Measurements from ENCODE around the gene MDH2.
"Not testable (repeated sequence)": the region's sequence is repeated elsewhere in the genome, so short reads cannot be mapped to it uniquely, and the experiment has no call there.

The MDH2 gene, protein sequence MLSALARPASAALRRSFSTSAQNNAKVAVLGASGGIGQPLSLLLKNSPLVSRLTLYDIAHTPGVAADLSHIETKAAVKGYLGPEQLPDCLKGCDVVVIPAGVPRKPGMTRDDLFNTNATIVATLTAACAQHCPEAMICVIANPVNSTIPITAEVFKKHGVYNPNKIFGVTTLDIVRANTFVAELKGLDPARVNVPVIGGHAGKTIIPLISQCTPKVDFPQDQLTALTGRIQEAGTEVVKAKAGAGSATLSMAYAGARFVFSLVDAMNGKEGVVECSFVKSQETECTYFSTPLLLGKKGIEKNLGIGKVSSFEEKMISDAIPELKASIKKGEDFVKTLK

DNA sequence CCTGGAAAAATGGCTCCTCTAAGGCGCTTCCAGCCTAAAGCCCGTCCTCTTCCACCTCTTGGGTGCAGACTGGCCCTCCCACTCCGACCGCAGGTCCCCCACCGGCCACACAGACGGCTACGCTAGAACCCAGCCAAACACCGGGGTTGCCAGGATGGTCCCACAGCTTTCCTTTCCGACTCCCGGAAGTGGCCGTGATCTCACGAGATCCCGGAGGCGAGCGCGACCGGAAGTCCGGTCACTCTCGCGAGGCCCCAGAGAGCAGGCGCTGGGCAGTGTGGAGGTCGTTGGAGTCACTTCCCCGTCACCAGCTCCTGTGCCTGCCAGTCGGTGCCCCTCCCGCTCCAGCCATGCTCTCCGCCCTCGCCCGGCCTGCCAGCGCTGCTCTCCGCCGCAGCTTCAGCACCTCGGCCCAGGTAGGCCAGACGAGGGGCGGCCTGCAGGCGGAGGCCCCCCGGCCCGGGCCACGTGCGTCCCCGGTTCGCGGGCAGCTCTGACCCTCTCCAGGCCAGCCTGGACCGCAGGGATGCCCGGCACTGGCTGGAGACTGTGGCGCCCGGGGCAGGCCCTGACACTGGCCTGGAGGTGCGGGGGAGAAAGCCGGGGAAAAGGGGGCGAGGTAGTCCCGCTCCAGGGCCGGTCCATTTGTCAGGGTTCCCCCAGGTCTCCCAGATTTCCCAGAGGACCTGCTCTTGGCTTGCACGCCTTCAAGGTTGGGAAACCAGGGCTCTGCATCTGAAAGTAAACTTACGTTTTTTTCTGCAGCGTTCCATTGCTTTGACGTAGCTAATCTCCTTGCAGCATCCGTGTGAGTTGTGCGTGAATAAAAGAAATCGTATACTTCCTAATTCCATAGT is at the start of gene MDH2, which contains the start of gene STYXL1:
Gene MDH2, plus strand, starts transcription at position 296 of the 857 bp plus-strand sequence. Its CDS starts 55 bp downstream, at position 351.
Gene STYXL1, minus strand, starts transcription at position 190 of the 857 bp plus-strand sequence. CDS start 17,477 bp downstream, outside the sequence.
- H3K36me3 ChIP-seq (ENCODE audit: insufficient read depth, insufficient read length, low read length) = peaks cover 44% of the 10 kb centered on the region
- DNase-seq (ENCODE audit: low read depth, low spot score) = peak; percentile 95
- H3K27me3 ChIP-seq (ENCODE audit: insufficient read depth, insufficient read length) = no peaks in the 10 kb centered on the region
- H3K9ac ChIP-seq (ENCODE audit: insufficient read length, low read depth) = peak within 1 kb of the TSS; percentile 94
- no peak for TF ChIP-seq YY1 (IDR thresholded peaks at IDR 0.05; ENCODE audit: insufficient read depth, insufficient read length)
- TF ChIP-seq SUZ12 (IDR thresholded peaks at IDR 0.05; ENCODE audit: extremely low read depth, insufficient read depth, insufficient read length) = no peak
- TF ChIP-seq ZNF274 (IDR thresholded peaks at IDR 0.05; ENCODE audit: low read depth, low read length) = no peak
- H3K4me1 ChIP-seq (ENCODE audit: insufficient read depth, insufficient read length) = peaks cover 6% of the 10 kb centered on the region
- no peaks in the 10 kb centered on the region for H3K9me3 ChIP-seq (ENCODE audit: insufficient read depth, low read length)
- H3K4me3 ChIP-seq (ENCODE audit: insufficient read length, low read depth) = peak within 1 kb of the TSS; percentile 93

DNA sequence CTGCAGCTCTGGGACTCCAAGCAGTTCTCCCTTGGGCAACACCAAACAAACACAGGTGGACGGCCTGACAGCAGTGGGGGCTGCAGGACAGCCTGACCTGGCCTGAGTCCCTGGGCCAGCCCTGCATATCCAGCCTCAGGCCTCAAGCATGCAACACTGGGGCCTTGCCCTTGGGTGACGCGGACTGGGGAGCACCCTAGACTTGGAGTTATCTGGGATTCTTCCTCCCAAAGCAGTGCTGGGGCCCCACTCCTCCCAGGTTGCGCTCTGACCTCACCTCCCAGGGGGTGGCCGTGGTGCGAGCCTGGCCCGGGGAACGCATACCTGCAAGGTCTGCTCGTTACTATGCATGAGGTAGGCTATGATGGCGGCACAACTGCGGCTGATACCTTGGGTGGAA is 47.3 kb upstream of the MDH2 start:
- Histone ChIP-seq H3K27me3 (ENCODE audit: insufficient read depth, insufficient read length) (no peaks in the 10 kb centered on the region), H3K4me3 (ENCODE audit: insufficient read length, low read depth) (no peak overlapping the region), H3K4me1 (ENCODE audit: insufficient read depth, insufficient read length) (peaks cover 4% of the 10 kb centered on the region), H3K9ac (ENCODE audit: insufficient read length, low read depth) (no peak overlapping the region), H3K36me3 (ENCODE audit: insufficient read depth, insufficient read length, low read length) (peaks cover 49% of the 10 kb centered on the region), H3K9me3 (ENCODE audit: insufficient read depth, low read length) (no peaks in the 10 kb centered on the region)
- no peak for DNase-seq (ENCODE audit: low read depth, low spot score)
- no peak for TF ChIP-seq ZNF274 (IDR thresholded peaks at IDR 0.05; ENCODE audit: low read depth, low read length)
- TF ChIP-seq SUZ12 (IDR thresholded peaks at IDR 0.05; ENCODE audit: extremely low read depth, insufficient read depth, insufficient read length) = no peak
- TF ChIP-seq YY1 (IDR thresholded peaks at IDR 0.05; ENCODE audit: insufficient read depth, insufficient read length) = no peak

- Histone ChIP-seq H3K4me1 (ENCODE audit: insufficient read depth, insufficient read length) (no peaks in the 10 kb centered on the region), H3K27me3 (ENCODE audit: insufficient read depth, insufficient read length) (no peaks in the 10 kb centered on the region), H3K9ac (ENCODE audit: insufficient read length, low read depth) (no peak overlapping the region), H3K4me3 (ENCODE audit: insufficient read length, low read depth) (no peak overlapping the region), H3K36me3 (ENCODE audit: insufficient read depth, insufficient read length, low read length) (peaks cover 43% of the 10 kb centered on the region), H3K9me3 (ENCODE audit: insufficient read depth, low read length) (no peaks in the 10 kb centered on the region)
- DNase-seq (ENCODE audit: low read depth, low spot score) = no peak
- no peak for TF ChIP-seq YY1 (IDR thresholded peaks at IDR 0.05; ENCODE audit: insufficient read depth, insufficient read length)
- no peak for TF ChIP-seq SUZ12 (IDR thresholded peaks at IDR 0.05; ENCODE audit: extremely low read depth, insufficient read depth, insufficient read length)
- TF ChIP-seq ZNF274 (IDR thresholded peaks at IDR 0.05; ENCODE audit: low read depth, low read length) = no peak
Measured at GRCh38 chr7:76002139-76002538, 45.8 kb upstream of the MDH2 start.

GRCh38 chr7:76002822-76003221 is 45.1 kb upstream of the MDH2 start:
- TF ChIP-seq ZNF274 (IDR thresholded peaks at IDR 0.05; ENCODE audit: low read depth, low read length) = no peak
- TF ChIP-seq SUZ12 (IDR thresholded peaks at IDR 0.05; ENCODE audit: extremely low read depth, insufficient read depth, insufficient read length) = no peak
- TF ChIP-seq YY1 (IDR thresholded peaks at IDR 0.05; ENCODE audit: insufficient read depth, insufficient read length) = no peak
- no peaks in the 10 kb centered on the region for H3K4me1 ChIP-seq (ENCODE audit: insufficient read depth, insufficient read length)
- no peak for DNase-seq (ENCODE audit: low read depth, low spot score)
- no peaks in the 10 kb centered on the region for H3K27me3 ChIP-seq (ENCODE audit: insufficient read depth, insufficient read length)
- H3K4me3 ChIP-seq (ENCODE audit: insufficient read length, low read depth) = no peak overlapping the region
- peaks cover 48% of the 10 kb centered on the region for H3K36me3 ChIP-seq (ENCODE audit: insufficient read depth, insufficient read length, low read length)
- H3K9me3 ChIP-seq (ENCODE audit: insufficient read depth, low read length) = no peaks in the 10 kb centered on the region
- H3K9ac ChIP-seq (ENCODE audit: insufficient read length, low read depth) = no peak overlapping the region

GRCh38 chr7:76003351-76003750 is 44.6 kb upstream of the MDH2 start:
- Histone ChIP-seq H3K9ac (ENCODE audit: insufficient read length, low read depth) (no peak overlapping the region), H3K4me1 (ENCODE audit: insufficient read depth, insufficient read length) (no peaks in the 10 kb centered on the region), H3K27me3 (ENCODE audit: insufficient read depth, insufficient read length) (no peaks in the 10 kb centered on the region), H3K36me3 (ENCODE audit: insufficient read depth, insufficient read length, low read length) (peaks cover 48% of the 10 kb centered on the region), H3K9me3 (ENCODE audit: insufficient read depth, low read length) (no peaks in the 10 kb centered on the region), H3K4me3 (ENCODE audit: insufficient read length, low read depth) (no peak overlapping the region)
- TF ChIP-seq ZNF274 (IDR thresholded peaks at IDR 0.05; ENCODE audit: low read depth, low read length) = no peak
- TF ChIP-seq SUZ12 (IDR thresholded peaks at IDR 0.05; ENCODE audit: extremely low read depth, insufficient read depth, insufficient read length) = no peak
- no peak for TF ChIP-seq YY1 (IDR thresholded peaks at IDR 0.05; ENCODE audit: insufficient read depth, insufficient read length)
- DNase-seq (ENCODE audit: low read depth, low spot score) = no peak

DNA sequence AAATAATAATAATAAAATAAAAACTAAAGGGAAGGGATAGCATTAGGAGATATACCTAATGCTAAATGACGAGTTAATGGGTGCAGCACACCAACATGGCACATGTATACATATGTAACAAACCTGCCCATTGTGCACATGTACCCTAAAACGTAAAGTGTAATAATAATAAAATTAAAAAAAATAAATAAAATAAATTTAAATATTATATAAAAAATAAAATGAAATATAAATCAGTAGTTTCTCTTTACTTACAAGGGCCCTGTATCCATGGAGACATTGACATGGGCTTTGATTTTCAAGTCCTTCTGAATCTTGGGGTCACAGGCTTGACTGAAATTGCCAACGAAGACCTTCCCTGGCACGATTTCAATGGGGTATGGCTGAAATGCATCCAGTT is 42.9 kb upstream of the MDH2 start:
- H3K36me3 ChIP-seq (ENCODE audit: insufficient read depth, insufficient read length, low read length) = peaks cover 48% of the 10 kb centered on the region
- not testable (repeated sequence) for H3K4me1 ChIP-seq (ENCODE audit: insufficient read depth, insufficient read length); H3K27me3 ChIP-seq (ENCODE audit: insufficient read depth, insufficient read length); DNase-seq (ENCODE audit: low read depth, low spot score); H3K9me3 ChIP-seq (ENCODE audit: insufficient read depth, low read length); H3K4me3 ChIP-seq (ENCODE audit: insufficient read length, low read depth); H3K9ac ChIP-seq (ENCODE audit: insufficient read length, low read depth)

- DNase-seq (ENCODE audit: low read depth, low spot score) = no peak
- Histone ChIP-seq H3K36me3 (ENCODE audit: insufficient read depth, insufficient read length, low read length) (peaks cover 38% of the 10 kb centered on the region), H3K4me3 (ENCODE audit: insufficient read length, low read depth) (no peak overlapping the region), H3K9me3 (ENCODE audit: insufficient read depth, low read length) (no peaks in the 10 kb centered on the region), H3K9ac (ENCODE audit: insufficient read length, low read depth) (no peak overlapping the region), H3K27me3 (ENCODE audit: insufficient read depth, insufficient read length) (no peaks in the 10 kb centered on the region), H3K4me1 (ENCODE audit: insufficient read depth, insufficient read length) (no peaks in the 10 kb centered on the region)
- TF ChIP-seq ZNF274 (IDR thresholded peaks at IDR 0.05; ENCODE audit: low read depth, low read length) = no peak
- no peak for TF ChIP-seq YY1 (IDR thresholded peaks at IDR 0.05; ENCODE audit: insufficient read depth, insufficient read length)
- TF ChIP-seq SUZ12 (IDR thresholded peaks at IDR 0.05; ENCODE audit: extremely low read depth, insufficient read depth, insufficient read length) = no peak
Measured at GRCh38 chr7:76008156-76008687, 39.7 kb upstream of the MDH2 start.

Data from NT2/D1 (cell line).